Stomach (tissue), 4 donors: Measurements from ENCODE around the gene PTPN3.

Source experiments
- EP300 ChIP-seq: sonication (generic); formaldehyde crosslinking; IDR thresholded peaks from one replicate; pipeline ENCODE4 v1.6.1; 2017; ENCODE audit warnings: antibody characterized with exemption
- POLR2A ChIP-seq, 4 donors: fragments of 450-650 bp; IDR thresholded peaks; one replicate each; pipeline ENCODE4 v1.6.1; 2016; ENCODE audit warnings: antibody characterized with exemption in 4 of 4, control low read depth in 2 of 4, mild to moderate bottlenecking in 1 of 4, moderate library complexity in 1 of 4
- POLR2AphosphoS5 ChIP-seq, 3 donors: sonication (generic); formaldehyde crosslinking; IDR thresholded peaks; one replicate each; pipeline ENCODE4 v1.6.1; 2016; ENCODE audit warnings: antibody characterized with exemption in 3 of 3
- TF ChIP-seq, protein P1 (sequence below), 7 experiments: fragments of 450-650 bp in 4 of 7; fragments of 200-600 bp in 3 of 7; sonication (generic) in 3 of 7; IDR thresholded peaks; one replicate each; pipeline ENCODE4 v1.5.1; 2016 to 2019; ENCODE audit warnings: antibody characterized with exemption in 7 of 7, control low read depth in 2 of 7, mild to moderate bottlenecking in 1 of 7

DNA sequence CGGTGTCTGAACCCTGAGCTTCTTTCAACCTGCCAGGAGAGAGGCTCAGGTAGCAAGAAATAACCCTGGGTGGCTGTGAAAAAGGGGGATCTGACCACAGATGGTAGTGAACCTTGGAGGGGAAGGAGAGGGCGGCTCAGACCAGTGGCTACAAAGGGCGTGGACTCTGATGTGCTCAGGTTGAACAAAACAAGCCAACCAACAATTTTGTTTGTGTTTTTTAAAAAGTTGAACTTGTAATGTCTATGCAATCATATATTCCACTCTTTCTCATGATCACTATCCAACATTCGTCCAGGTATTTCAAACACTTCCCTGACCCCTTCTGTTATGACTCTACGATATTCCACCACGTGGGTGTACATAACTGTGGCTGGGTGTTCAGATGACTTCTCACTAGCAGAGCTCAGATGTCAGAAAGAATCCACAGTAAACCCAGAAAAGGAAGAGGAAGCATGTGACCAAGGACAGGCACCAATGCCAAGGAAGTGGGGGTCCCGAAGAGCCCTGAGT, 20.0 kb downstream of the PTPN3 start:
- no peak for TF ChIP-seq POLR2A (IDR thresholded peaks at IDR 0.05)
- TF ChIP-seq POLR2AphosphoS5 (IDR thresholded peaks at IDR 0.05), result no peak
- TF ChIP-seq, protein P1, sequence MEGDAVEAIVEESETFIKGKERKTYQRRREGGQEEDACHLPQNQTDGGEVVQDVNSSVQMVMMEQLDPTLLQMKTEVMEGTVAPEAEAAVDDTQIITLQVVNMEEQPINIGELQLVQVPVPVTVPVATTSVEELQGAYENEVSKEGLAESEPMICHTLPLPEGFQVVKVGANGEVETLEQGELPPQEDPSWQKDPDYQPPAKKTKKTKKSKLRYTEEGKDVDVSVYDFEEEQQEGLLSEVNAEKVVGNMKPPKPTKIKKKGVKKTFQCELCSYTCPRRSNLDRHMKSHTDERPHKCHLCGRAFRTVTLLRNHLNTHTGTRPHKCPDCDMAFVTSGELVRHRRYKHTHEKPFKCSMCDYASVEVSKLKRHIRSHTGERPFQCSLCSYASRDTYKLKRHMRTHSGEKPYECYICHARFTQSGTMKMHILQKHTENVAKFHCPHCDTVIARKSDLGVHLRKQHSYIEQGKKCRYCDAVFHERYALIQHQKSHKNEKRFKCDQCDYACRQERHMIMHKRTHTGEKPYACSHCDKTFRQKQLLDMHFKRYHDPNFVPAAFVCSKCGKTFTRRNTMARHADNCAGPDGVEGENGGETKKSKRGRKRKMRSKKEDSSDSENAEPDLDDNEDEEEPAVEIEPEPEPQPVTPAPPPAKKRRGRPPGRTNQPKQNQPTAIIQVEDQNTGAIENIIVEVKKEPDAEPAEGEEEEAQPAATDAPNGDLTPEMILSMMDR (IDR thresholded peaks at IDR 0.05), result no peak
- no peak for TF ChIP-seq EP300
